Smooth muscle cell (in vitro differentiated cells): ENCODE data around the gene ASCL1. TPM values are rescaled to one million over a fixed set of nuclear protein-coding genes. Genes with fewer than 3 reads are reported as not detected.

Source experiments
- DNase-seq: peaks from one replicate; lab custom pipeline; 2025; ENCODE audit not compliant: unreplicated experiment; lab: John Stamatoyannopoulos, UW
- H2AFZ ChIP-seq: fragments of 200-600 bp; sonication (generic); 2 replicates; pipeline ENCODE4 v1.6.0; 2016; ENCODE audit warnings: antibody characterized with exemption, low read depth, mild to moderate bottlenecking
- H3F3A ChIP-seq: fragments of 200-600 bp; sonication (generic); 2 replicates; pipeline ENCODE4 v1.6.0; 2017; ENCODE audit warnings: antibody characterized with exemption, low read depth
- H3K27ac ChIP-seq: fragments of 200-600 bp; sonication (generic); 2 replicates; pipeline ENCODE4 v1.5.1; 2016; ENCODE audit warnings: low read depth, mild to moderate bottlenecking
- H3K27me3 ChIP-seq: fragments of 200-600 bp; sonication (generic); 2 replicates; pipeline ENCODE4 v1.6.1; 2016; ENCODE audit warnings: low read depth, mild to moderate bottlenecking
- H3K36me3 ChIP-seq: fragments of 200-600 bp; sonication (generic); 2 replicates; pipeline ENCODE4 v1.5.1; 2016; ENCODE audit warnings: low read depth
- H3K4me1 ChIP-seq: fragments of 200-600 bp; sonication (generic); 2 replicates; pipeline ENCODE4 v1.5.1; 2016; ENCODE audit warnings: low read depth
- H3K4me2 ChIP-seq: fragments of 200-600 bp; sonication (generic); 2 replicates; pipeline ENCODE4 v1.6.0; 2016; ENCODE audit warnings: mild to moderate bottlenecking
- H3K4me3 ChIP-seq: fragments of 200-600 bp; sonication (generic); 2 replicates; pipeline ENCODE4 v1.5.1; 2016; ENCODE audit warnings: mild to moderate bottlenecking
- H3K79me2 ChIP-seq: fragments of 200-600 bp; sonication (generic); 2 replicates; pipeline ENCODE4 v1.6.0; 2016; ENCODE audit warnings: low read depth, mild to moderate bottlenecking
- H3K9ac ChIP-seq: fragments of 200-600 bp; sonication (generic); 2 replicates; pipeline ENCODE4 v1.6.0; 2016; ENCODE audit warnings: low read depth
- H3K9me3 ChIP-seq: fragments of 200-600 bp; sonication (generic); replicated peaks from 2 replicates; pipeline ENCODE4 v1.5.1; 2016; ENCODE audit warnings: low read depth
- H4K20me1 ChIP-seq: fragments of 200-600 bp; sonication (generic); 2 replicates; pipeline ENCODE4 v1.6.0; 2016; ENCODE audit warnings: low read depth
- WGBS: methylation state at CpG from one replicate; pipeline ENCODE4 v1.1.7; 2016; ENCODE audit warnings: low lambda C conversion rate; 5-methylcytosine and 5-hydroxymethylcytosine counted together
- polyA plus RNA-seq: library from polyadenylated mRNA; unstranded; fragments of >200 nt; fragmentation: Nextera tagmentation; extraction: Ambion mirVana; gene quantifications from 2 replicates; pipeline ENCODE4 v1.2.1, GENCODE V29; 2016
- total RNA-seq: library from RNA; depleted of rRNA; stranded (reverse); fragments of >200 nt; gene quantifications from 2 replicates; pipeline ENCODE4 v1.2.3, GENCODE V29; 2014
- TF ChIP-seq, protein P1 (sequence below): fragments of 200-600 bp; sonication (generic); IDR thresholded peaks from 2 replicates; pipeline ENCODE4 v1.5.1; 2017; ENCODE audit warnings: borderline replicate concordance, mild to moderate bottlenecking, antibody characterized with exemption; ENCODE audit not compliant: insufficient read depth, poor library complexity, severe bottlenecking

The ASCL1 gene
- total and polyA plus RNA-seq, 2 experiments from 2014 or later, result not detected

DNA sequence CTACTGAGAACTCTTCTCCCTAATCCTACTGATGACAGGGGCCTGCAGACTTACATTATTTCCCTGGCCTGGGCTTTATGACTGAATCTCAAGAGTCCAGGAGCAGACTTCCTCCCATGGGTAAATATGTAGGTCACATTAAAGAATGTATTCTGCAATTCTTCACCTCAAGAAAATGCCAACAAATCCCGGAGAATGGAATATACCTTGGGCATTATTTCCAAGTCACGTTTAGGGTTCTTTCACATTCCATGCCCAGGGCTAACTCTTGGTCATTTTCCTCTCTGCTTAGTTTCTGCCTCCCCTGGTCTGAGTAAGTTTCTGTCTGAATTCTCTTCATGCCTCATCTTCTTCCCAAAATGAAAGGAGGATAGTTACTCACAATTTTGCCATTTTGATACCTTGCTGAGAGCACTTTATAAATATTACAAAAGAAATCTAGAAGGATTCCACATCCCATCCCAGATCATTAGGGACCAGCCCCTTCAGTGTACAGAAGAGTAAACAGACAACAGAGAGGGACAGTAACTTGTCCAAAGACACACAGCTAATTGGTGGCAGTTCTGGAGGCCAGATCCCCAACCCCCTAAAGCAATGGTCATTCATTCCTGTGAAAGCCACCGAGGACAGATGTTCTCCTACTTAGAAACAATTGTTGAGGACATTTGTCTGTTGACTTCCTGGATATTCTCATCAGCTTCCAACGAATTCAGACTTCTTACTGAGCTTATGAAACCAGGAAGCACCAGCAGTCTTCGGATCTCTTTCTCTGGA lies 41.0 kb upstream of the ASCL1 start:
- H3K4me2 ChIP-seq, result peak overlapping the region; percentile 83
- no peaks in the 10 kb centered on the region for H3F3A ChIP-seq
- TF ChIP-seq, protein P1, sequence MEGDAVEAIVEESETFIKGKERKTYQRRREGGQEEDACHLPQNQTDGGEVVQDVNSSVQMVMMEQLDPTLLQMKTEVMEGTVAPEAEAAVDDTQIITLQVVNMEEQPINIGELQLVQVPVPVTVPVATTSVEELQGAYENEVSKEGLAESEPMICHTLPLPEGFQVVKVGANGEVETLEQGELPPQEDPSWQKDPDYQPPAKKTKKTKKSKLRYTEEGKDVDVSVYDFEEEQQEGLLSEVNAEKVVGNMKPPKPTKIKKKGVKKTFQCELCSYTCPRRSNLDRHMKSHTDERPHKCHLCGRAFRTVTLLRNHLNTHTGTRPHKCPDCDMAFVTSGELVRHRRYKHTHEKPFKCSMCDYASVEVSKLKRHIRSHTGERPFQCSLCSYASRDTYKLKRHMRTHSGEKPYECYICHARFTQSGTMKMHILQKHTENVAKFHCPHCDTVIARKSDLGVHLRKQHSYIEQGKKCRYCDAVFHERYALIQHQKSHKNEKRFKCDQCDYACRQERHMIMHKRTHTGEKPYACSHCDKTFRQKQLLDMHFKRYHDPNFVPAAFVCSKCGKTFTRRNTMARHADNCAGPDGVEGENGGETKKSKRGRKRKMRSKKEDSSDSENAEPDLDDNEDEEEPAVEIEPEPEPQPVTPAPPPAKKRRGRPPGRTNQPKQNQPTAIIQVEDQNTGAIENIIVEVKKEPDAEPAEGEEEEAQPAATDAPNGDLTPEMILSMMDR, result no peak
- no peaks in the 10 kb centered on the region for H3K79me2 ChIP-seq
- no peaks in the 10 kb centered on the region for H3K9me3 ChIP-seq
- H3K36me3 ChIP-seq, result no peaks in the 10 kb centered on the region
- H4K20me1 ChIP-seq, result no peaks in the 10 kb centered on the region
- H3K9ac ChIP-seq, result no peak overlapping the region
- H2AFZ ChIP-seq, result peak overlapping the region; percentile 90
- H3K27me3 ChIP-seq, result peaks cover 25% of the 10 kb centered on the region
- H3K27ac ChIP-seq, result no peak overlapping the region
- H3K4me1 ChIP-seq, result no peaks in the 10 kb centered on the region
- DNase-seq, result no peak
- H3K4me3 ChIP-seq, result peak overlapping the region; percentile 49
- 86% methylated on average over 5 of the region's 5 CpGs for WGBS

DNA sequence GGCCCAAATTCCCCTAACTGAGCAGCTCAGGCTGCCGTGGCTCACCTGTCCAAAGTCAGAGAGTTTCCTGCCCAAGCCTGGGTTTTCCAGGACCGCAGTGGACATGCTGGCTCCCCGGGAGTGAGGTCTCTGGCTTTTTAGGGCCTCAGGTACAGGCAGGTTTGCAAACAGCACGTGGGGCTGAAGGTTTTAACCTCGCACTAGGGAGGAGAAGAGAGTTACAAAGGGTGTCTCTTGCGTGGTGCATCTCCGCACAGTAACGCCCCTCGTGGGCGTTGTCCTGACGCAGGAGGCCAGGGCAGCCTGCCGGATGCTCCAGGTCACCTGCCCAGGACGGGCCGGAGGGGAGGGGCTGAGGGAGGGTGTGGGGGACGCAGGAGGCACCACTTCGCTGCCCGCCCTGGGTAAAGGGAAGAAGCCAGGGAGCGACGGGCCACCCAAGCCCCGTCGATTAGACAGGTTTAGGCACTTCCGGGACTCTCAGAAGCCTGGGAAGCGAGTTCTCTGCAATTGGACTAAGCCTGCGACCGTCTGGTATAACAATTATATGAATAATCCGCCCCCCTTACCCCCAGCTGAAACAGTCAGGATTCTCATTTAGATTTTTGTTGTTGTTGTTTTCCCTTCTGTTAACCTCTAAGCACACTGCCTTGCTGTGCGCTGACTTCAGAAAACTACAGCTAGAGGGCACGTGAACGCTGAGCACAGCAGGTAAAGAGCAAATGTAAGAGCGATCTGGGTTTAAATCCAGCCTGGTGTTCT lies 40.3 kb upstream of the ASCL1 start, which contains the start of gene PAH:
Gene PAH (minus strand): TSS at position 219 of the 762 bp plus-strand sequence. CDS start 114 bp downstream, at position 105.
- 13% methylated on average over 30 of the region's 30 CpGs for WGBS
- no peak within 1 kb of the TSS for H3K9ac ChIP-seq
- DNase-seq, result no peak

DNA sequence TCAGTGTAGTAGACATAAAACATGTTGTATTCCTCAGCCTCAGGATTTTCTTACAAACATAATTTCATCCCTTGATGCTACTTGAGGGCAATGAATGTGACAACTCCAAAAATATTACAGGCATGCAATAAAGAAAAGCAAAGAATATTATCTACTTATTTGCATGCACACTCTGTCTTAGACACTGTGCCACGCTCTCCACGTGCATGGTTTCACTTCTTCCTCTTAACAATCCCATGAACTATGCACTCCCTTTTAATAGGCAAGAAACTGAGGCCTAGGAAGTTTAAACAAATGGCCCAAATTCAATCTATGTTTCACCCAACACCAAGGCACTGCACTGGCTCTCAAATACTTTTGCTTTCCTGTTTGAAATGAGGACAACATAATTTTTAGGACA lies 38.6 kb upstream of the ASCL1 start:
- Histone ChIP-seq H3K36me3 (no peaks in the 10 kb centered on the region), H2AFZ (no peak overlapping the region), H3K4me2 (no peak overlapping the region), H3K27me3 (peaks cover 35% of the 10 kb centered on the region), H4K20me1 (no peaks in the 10 kb centered on the region), H3K79me2 (no peaks in the 10 kb centered on the region), H3K9me3 (no peaks in the 10 kb centered on the region), H3K4me3 (no peak overlapping the region), H3K9ac (no peak overlapping the region), H3K4me1 (no peaks in the 10 kb centered on the region), H3K27ac (no peak overlapping the region), H3F3A (no peaks in the 10 kb centered on the region)
- TF ChIP-seq, protein P1, result no peak
- 94% methylated on average over 2 of the region's 2 CpGs for WGBS
- no peak for DNase-seq

More for the DNA sequence above, 40.3 kb upstream of the ASCL1 start, which contains the start of gene PAH:
- Histone ChIP-seq H3K4me3 (peak within 1 kb of the TSS; percentile 49), H3F3A (no peaks in the 10 kb centered on the region), H3K27me3 (peaks cover 25% of the 10 kb centered on the region), H3K79me2 (no peaks in the 10 kb centered on the region), H3K4me2 (peak within 1 kb of the TSS; percentile 83), H3K9me3 (no peaks in the 10 kb centered on the region), H3K27ac (no peak within 1 kb of the TSS), H3K36me3 (no peaks in the 10 kb centered on the region), H2AFZ (peak within 1 kb of the TSS; percentile 90), H4K20me1 (no peaks in the 10 kb centered on the region), H3K4me1 (no peaks in the 10 kb centered on the region)
- TF ChIP-seq, protein P1, result no peak
